ENCODE results near the gene CNBP. TPM values are rescaled to one million over a fixed set of nuclear protein-coding genes. Genes with fewer than 3 reads are reported as not detected.

The CNBP gene
- total and polyA plus RNA-seq, 4 donors: 287 to 476 (median 346) TPM

GRCh38 chr3:129121016-129121791 lies 62.5 kb downstream of the CNBP start:
- no peaks in the 10 kb centered on the region for H3K4me1 ChIP-seq (ENCODE audit: control insufficient read depth in 1 of 2, insufficient read depth in 2 of 2, low read length in 2 of 2)
- intact Hi-C loops (cut with DNase I): loop anchor here in 1 of 2 donors (5.0 kb wide), 1 partner anchor 69 kb away; no protein-coding TSS in a partner anchor
- WGBS, 2 donors: 0 to 1% methylated on average over 58 to 80 of the region's 80 CpGs
- peak; percentile 48 for ATAC-seq (ENCODE audit: low FRiP score)
- peak; percentile 56 to 78 for DNase-seq
- H3K9me3 ChIP-seq (ENCODE audit: control insufficient read depth, low read length): no peaks in the 10 kb centered on the region
- H3K4me3 ChIP-seq (ENCODE audit: low read length in 2 of 2): peak overlapping the region; percentile 75 to 78
- no peaks in the 10 kb centered on the region for H3K36me3 ChIP-seq (ENCODE audit: control insufficient read depth in 1 of 2, insufficient read depth in 2 of 2, low read length in 1 of 2)
- H3K27me3 ChIP-seq (ENCODE audit: control insufficient read depth in 1 of 2, insufficient read depth in 2 of 2, low read length in 1 of 2): no peaks in the 10 kb centered on the region
- H3K27ac ChIP-seq (ENCODE audit: low read depth in 1 of 2, low read length in 2 of 2): peak overlapping the region; percentile 30 to 76

GRCh38 chr3:129120254-129121004 lies 63.3 kb downstream of the CNBP start:
- 0% methylated on average over 18 of the region's 18 CpGs for WGBS, 2 donors
- H3K4me1 ChIP-seq (ENCODE audit: control insufficient read depth in 1 of 2, insufficient read depth in 2 of 2, low read length in 2 of 2): no peaks in the 10 kb centered on the region
- peak; percentile 82 for ATAC-seq (ENCODE audit: low FRiP score)
- no peaks in the 10 kb centered on the region for H3K36me3 ChIP-seq (ENCODE audit: control insufficient read depth in 1 of 2, insufficient read depth in 2 of 2, low read length in 1 of 2)
- DNase-seq: peak; percentile 94 to 95
- peak overlapping the region; percentile 61 to 76 for H3K27ac ChIP-seq (ENCODE audit: low read depth in 1 of 2, low read length in 2 of 2)
- intact Hi-C loops (cut with DNase I): loop anchor here in 1 of 2 donors (5.0 kb wide), 1 partner anchor 68 kb away; no protein-coding TSS in a partner anchor
- H3K4me3 ChIP-seq (ENCODE audit: low read length in 2 of 2): peak overlapping the region; percentile 75 to 78
- no peaks in the 10 kb centered on the region for H3K9me3 ChIP-seq (ENCODE audit: control insufficient read depth, low read length)
- no peaks in the 10 kb centered on the region for H3K27me3 ChIP-seq (ENCODE audit: control insufficient read depth in 1 of 2, insufficient read depth in 2 of 2, low read length in 1 of 2)

GRCh38 chr3:129119365-129120100 lies 64.2 kb downstream of the CNBP start:
- H3K36me3 ChIP-seq (ENCODE audit: control insufficient read depth in 1 of 2, insufficient read depth in 2 of 2, low read length in 1 of 2): no peaks in the 10 kb centered on the region
- H3K4me3 ChIP-seq (ENCODE audit: low read length in 2 of 2): no peak overlapping the region
- no peak overlapping the region for H3K27ac ChIP-seq (ENCODE audit: low read depth in 1 of 2, low read length in 2 of 2)
- no peak for ATAC-seq (ENCODE audit: low FRiP score)
- WGBS, 2 donors: 22 to 25% methylated on average over 13 of the region's 13 CpGs
- H3K27me3 ChIP-seq (ENCODE audit: control insufficient read depth in 1 of 2, insufficient read depth in 2 of 2, low read length in 1 of 2): no peaks in the 10 kb centered on the region
- no peaks in the 10 kb centered on the region for H3K4me1 ChIP-seq (ENCODE audit: control insufficient read depth in 1 of 2, insufficient read depth in 2 of 2, low read length in 2 of 2)
- H3K9me3 ChIP-seq (ENCODE audit: control insufficient read depth, low read length): no peaks in the 10 kb centered on the region
- DNase-seq: no peak
- intact Hi-C loops (cut with DNase I): loop anchor here in 1 of 2 donors (5.0 kb wide), 1 partner anchor 67 kb away; no protein-coding TSS in a partner anchor

- Histone ChIP-seq H3K4me3 (ENCODE audit: low read length in 2 of 2) (no peak overlapping the region), H3K9me3 (ENCODE audit: control insufficient read depth, low read length) (no peaks in the 10 kb centered on the region), H3K27ac (ENCODE audit: low read depth in 1 of 2, low read length in 2 of 2) (no peak overlapping the region), H3K4me1 (ENCODE audit: control insufficient read depth in 1 of 2, insufficient read depth in 2 of 2, low read length in 2 of 2) (no peaks in the 10 kb centered on the region), H3K27me3 (ENCODE audit: control insufficient read depth in 1 of 2, insufficient read depth in 2 of 2, low read length in 1 of 2) (no peaks in the 10 kb centered on the region), H3K36me3 (ENCODE audit: control insufficient read depth in 1 of 2, insufficient read depth in 2 of 2, low read length in 1 of 2) (no peaks in the 10 kb centered on the region)
- intact Hi-C loops (cut with DNase I): no loop called here
- DNase-seq (no peak), ATAC-seq (ENCODE audit: low FRiP score) (no peak)
- 73 to 75% methylated on average over 5 of the region's 5 CpGs for WGBS, 2 donors
Measured at GRCh38 chr3:129118745-129119144, 65.0 kb downstream of the CNBP start.

Other genes with a start within 250 kb of the CNBP start
- 1 to 10 TPM in 1 of 2 donors, under 1 TPM in 1; 0.62 to 1.2 TPM for gene CFAP92, start 189.8 kb downstream of the CNBP start, total RNA-seq
- gene CFAP92, start 189.8 kb downstream of the CNBP start, polyA plus RNA-seq: not detected
- 1 to 10 TPM; 1.5 to 3.1 TPM for gene EFCC1, start 182.6 kb downstream of the CNBP start, total RNA-seq
- under 1 TPM; 0.13 to 0.50 TPM for gene EFCC1, start 182.6 kb downstream of the CNBP start, polyA plus RNA-seq
- not detected for gene GP9, start 123.1 kb downstream of the CNBP start, total RNA-seq
- not detected for gene GP9, start 123.1 kb downstream of the CNBP start, polyA plus RNA-seq
- 10 to 100 TPM; 24.0 to 25.4 TPM for gene RAB43, start 62.1 kb downstream of the CNBP start, total RNA-seq
- gene RAB43, start 62.1 kb downstream of the CNBP start, polyA plus RNA-seq: 10 to 100 TPM in 1 of 2 donors, 1 to 10 TPM in 1; 3.5 to 10.3 TPM
- 10 to 100 TPM; 26.1 to 30.3 TPM for gene ISY1, start 22.8 kb downstream of the CNBP start, total RNA-seq
- gene ISY1, start 22.8 kb downstream of the CNBP start, polyA plus RNA-seq: 10 to 100 TPM; 23.8 to 26.3 TPM
- 100 to 1,000 TPM; 149 to 155 TPM for gene COPG1, start 65.7 kb upstream of the CNBP start, total RNA-seq
- gene COPG1, start 65.7 kb upstream of the CNBP start, polyA plus RNA-seq: 10 to 100 TPM; 39.7 to 84.7 TPM
- gene HMCES, start 95.0 kb upstream of the CNBP start, total RNA-seq: 10 to 100 TPM; 24.3 to 31.9 TPM
- 10 to 100 TPM; 29.6 to 30.0 TPM for gene HMCES, start 95.0 kb upstream of the CNBP start, polyA plus RNA-seq
- gene EFCAB12, start 244.7 kb upstream of the CNBP start, total RNA-seq: under 1 TPM; 0.10 to 0.36 TPM
- under 1 TPM in 1 of 2 donors, not detected in 1; 0.25 TPM for gene EFCAB12, start 244.7 kb upstream of the CNBP start, polyA plus RNA-seq